GM12874 (cell line): ENCODE data around the gene ARRDC2.

Experiments
- CTCF ChIP-seq: IDR thresholded peaks from 2 replicates; pipeline ENCODE4 v1.5.1; 2011; ENCODE audit warnings: low read depth, mild to moderate bottlenecking, control low read depth, low read length, moderate library complexity; ENCODE audit not compliant: insufficient read depth

Gene ARRDC2

DNA sequence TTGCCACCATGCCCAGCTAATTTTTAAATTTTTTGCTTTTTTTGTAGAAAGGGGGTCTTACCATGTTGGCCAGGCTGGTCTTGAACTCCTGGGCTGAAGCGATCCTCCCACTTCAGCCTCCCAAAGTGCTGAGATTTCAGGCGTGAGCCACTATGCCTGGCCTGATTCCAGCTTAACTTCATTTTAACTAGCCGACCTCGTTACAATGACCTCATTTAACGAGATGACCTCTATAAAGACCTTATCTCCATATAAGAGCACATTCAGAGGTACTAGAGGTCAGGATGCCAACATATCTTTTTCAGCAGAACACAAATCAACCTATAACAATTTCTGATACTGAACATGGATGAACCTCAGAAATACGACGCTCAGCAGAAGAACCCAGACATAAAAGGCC, 30.5 kb upstream of the ARRDC2 start:
- no peak for TF ChIP-seq CTCF

DNA sequence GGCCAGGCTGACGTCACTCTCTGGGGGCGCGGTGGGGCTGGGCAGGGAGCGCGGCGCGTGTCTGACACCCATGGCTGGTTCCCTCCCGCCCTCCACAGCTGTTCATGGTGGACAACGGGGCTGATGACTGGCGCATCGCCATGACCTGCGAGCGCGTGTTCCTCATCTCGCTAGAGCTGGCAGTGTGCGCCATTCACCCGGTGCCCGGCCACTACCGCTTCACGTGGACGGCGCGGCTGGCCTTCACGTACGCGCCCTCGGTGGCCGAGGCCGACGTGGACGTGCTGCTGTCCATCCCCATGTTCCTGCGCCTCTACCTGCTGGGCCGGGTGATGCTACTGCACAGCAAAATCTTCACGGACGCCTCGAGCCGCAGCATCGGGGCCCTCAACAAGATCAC, 26.4 kb upstream of the ARRDC2 start:
- no peak for TF ChIP-seq CTCF

GRCh38 chr19:17982430-17982829, 25.5 kb upstream of the ARRDC2 start:
- TF ChIP-seq CTCF = no peak

GRCh38 chr19:17985037-17985818, 22.7 kb upstream of the ARRDC2 start:
- no peak for TF ChIP-seq CTCF

DNA sequence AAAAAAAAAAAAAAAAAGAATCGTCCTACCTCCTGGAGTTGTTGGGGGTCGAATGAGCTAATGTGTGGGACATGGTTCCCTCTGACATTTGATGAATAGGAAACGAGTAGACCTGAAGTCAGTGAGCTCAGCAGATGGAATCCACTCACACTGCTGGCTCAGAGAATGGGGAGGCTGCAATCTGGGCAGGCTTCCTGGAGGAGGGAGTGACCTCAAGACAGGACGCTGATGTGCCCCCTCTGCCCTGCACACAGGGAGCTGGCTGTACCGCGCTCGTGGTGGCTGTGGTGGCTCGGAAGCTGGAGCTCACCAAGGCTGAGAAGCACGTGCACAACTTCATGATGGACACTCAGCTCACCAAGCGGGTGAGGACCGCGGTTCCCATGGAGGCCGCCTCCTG, 19.8 kb upstream of the ARRDC2 start:
- TF ChIP-seq CTCF = no peak

GRCh38 chr19:17989425-17990094, 18.4 kb upstream of the ARRDC2 start:
- no peak for TF ChIP-seq CTCF

- no peak for TF ChIP-seq CTCF
Measured at GRCh38 chr19:17993076-17993813, 14.7 kb upstream of the ARRDC2 start.
